HG02981 (cell line): ENCODE results near the gene SLC16A12.
"Not testable (repeated sequence)": the region's sequence is repeated elsewhere in the genome, so short reads cannot be mapped to it uniquely, and the experiment has no call there.

Source experiments
- ATAC-seq: cut with Tn5 transposase; IDR thresholded peaks from one replicate; pipeline ENCODE4 v1.9.1; 2021; ENCODE audit warnings: mild to moderate bottlenecking, moderate library complexity; ENCODE audit not compliant: unreplicated experiment

The SLC16A12 gene

DNA sequence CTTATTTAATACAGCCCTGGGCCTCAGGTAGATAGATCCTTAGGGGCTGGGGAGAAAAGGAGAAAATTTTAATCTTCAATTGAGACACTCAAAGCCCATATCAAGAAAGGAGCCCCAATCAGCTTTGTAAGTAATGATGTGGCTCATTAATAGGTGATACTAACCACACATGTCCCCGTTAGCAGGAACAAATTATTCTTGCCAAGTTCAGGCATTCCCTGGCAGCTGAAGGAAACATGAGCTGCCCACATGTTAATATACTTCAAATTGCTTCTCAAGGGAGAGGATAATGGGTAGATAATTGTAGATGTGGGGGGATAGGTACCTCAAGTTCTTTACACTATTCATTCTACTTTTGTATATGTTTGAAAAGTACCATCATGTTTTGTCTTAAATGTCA lies 106.5 kb downstream of the SLC16A12 start:
- no peak for ATAC-seq

DNA sequence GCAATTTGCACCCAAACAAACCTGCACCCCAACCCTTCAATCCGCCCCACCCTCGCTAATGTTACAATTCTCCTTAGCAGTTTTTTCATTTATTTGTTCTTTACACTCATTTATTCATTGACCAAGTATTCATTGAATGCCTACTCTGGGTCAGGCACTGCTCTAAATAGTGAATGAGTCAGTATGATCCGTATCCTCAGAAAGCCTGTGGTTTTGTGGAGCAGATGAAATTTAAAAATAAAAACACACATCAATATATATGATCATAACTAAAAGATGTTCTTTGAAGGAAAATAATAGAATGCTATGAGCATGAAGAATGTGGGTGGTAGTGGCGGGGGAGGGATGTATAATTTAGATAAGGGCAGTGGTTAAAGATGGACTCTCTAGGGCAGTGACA lies 107.8 kb downstream of the SLC16A12 start:
- no peak for ATAC-seq

DNA sequence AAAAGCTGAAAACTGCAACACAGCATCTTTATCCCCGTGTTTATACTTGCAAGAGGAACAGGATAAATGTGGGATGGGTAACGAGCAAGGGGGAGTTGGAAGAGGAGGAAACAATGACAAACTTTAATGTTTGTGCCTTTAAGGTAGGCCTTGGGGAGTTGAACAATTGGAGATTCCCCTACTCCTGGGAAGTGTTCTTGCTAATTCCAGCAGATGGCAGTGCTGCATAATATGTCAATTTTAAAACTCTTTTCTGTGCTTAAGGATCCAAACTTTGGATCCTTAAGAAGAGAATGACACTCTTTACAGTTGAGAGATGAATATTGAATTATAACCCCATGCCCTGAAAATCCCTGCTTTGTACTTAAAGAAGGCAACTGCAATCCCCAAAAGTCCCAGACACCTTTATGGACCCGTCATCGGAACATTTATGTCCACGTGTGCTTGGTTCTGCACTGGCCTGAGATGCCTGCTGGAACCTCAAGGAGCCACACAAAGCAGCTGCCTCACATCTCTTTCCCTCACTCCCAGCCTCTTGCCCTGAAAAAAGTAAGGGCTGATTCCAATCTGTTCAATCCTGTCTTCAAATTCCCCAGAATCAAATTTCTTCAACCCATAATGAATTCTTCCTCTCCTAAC lies 109.0 kb downstream of the SLC16A12 start:
- ATAC-seq: peak; percentile 55

DNA sequence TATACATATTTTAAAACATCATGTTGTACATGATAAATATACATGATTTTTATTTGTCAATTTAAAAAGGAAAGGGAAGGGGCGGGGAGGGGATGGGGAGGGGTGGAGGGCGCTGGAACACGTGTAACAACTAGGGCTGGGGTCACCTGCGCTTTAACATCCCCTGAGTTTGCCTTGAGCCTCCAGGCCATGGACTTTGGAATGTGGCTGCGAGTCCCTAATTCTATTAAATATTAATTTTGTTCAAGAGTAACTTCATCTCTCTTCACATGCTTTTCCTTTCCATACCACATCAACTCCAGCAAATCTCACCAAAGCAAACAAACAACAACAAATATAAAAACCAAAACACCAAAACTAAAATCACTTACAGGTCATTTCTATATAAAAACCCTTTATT lies 110.4 kb downstream of the SLC16A12 start:
- ATAC-seq: no peak

DNA sequence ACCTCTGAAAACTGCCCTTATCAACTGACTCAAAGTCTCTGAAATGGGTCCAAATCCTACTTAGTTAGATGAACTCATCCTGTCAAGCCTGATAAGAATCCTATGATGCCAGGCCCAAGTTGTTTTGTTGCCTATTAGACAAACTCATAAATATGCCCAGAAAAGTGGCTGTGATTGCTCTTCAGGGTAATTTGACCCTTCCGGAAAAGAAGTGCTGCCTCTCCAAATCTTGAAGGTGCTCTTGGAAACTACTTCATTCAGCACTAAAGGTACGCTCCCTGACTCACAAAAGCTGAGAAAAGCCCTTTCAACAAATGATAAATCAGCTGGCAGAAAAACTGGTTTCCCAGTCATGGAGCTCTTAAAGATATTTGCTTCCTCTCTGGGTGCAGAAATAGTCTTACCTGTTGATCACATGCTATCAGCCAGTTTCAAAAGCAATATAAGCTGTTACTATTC lies 114.3 kb downstream of the SLC16A12 start:
- no peak for ATAC-seq

DNA sequence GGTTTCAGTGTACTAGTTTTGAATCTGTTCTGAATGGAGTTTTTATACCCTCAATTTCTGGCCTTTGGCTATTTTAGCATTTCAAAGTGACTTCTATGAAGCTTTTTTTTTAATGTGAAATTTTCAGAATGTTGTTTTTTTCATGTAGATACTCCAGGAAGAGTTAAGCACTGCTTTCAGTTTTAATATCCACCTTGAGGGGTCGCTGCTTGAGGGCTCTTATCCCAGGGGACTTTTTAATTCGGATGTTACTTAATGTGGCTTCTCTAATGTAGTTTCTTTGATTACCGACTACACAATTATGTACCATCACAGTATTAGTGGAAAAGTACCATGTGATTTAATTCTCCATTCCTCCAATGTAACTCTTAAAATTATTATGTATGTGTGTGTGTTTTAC lies 115.8 kb downstream of the SLC16A12 start:
- ATAC-seq: no peak

DNA sequence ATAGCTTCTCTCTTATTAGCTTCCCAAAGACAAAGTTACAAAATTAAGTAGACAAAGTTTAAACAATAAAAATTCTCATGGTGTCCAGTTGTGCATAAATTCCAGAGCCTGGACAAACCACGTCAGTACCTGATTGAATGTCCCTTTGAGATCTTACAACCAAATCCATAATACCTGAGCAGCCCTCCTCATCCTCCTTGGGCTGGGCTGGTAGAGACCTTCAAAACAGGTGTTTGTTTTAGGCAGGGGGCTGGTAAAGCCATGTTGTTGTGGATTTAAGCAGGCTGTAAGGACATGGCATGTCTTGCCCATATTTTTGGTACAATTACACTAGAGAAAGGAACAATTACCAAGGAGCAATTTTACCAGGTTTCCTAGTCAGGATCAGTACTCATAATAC lies 118.9 kb downstream of the SLC16A12 start:
- no peak for ATAC-seq

DNA sequence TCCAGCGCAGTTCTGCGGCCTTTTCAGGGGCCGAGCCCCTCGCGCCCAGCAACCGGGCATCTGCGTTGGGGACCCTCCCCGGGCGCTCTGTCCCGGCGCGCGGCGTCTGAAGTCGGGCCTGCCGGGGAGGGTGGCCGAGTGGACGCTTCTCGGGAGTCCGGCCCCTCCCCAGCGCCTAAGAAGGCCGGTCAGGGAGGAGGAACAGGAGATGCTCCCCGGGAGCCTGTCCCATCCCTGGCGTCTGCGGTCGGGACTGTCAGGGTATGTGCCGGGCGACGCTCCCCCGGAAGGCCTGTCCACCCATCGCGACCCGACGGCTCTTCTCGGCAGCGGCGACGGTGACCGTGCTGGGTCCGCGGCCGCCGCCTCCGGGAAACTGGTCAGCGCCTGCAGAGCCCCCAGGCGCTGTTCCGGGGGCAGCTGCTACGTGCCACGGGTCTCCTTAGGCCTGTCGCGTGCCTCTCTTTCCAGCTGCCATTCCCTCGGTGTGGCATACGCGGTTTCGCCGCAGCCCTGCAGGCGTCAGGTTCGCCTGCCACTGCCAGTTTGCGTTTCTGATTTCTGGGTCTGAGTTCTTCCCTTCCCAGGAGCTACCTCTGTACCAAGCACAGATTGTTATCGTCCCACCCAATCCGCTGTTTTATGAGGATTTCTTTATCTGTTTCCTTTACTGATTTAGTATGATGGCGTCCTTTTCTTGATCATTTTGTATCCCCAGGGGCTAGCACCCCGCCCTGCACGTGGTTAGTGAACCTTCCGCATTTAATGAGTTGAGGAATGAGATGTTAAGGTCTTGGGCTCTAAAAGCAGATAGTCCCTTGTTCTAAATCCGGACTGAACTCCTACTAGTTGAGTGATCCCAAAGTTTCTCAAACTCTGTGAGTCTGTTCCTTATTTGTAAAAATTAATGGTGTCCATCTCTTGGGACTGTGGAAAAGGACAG lies 120.2 kb downstream of the SLC16A12 start:
- peak; percentile 33 for ATAC-seq

DNA sequence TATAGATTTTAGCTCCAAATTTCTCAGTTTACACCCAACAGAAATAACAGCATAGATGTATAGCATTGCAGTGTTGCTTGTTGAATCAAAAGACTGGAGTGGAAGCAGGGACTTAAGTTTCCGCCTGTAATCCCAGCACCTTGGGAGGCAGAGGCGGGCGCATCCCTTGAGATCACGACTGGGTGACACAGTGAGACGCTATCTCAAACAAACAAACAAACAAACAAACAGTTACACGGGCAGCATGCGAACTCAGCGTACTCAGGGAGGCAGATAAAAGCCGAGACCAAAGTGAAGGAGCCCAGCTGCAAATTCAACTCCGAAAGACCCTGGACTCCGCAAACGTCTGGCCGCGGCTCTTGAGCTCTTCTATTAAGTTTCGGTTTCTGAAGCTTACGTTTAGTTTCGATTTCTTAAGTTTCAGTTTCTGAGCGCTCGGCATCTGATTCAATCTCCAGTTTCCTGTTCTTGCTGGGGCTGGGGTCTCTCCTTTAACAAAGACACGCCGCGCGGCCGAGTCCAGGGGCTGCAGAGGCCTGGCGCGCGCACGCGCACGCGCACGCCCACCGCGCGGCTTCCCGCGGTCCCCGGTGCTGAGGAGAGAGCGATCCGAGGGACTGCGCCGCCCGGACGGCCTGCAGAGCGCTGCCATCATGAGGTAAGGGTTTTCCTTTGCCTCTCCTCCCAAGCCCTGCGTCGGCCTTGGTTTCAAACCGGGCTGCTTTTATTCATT lies 121.1 kb downstream of the SLC16A12 start, which contains the start of gene IFIT5:
IFIT5 (plus strand) TSS at position 423 of the 733 bp plus-strand sequence; CDS start at position 654, 231 bp downstream.
- peak; percentile 75 for ATAC-seq

DNA sequence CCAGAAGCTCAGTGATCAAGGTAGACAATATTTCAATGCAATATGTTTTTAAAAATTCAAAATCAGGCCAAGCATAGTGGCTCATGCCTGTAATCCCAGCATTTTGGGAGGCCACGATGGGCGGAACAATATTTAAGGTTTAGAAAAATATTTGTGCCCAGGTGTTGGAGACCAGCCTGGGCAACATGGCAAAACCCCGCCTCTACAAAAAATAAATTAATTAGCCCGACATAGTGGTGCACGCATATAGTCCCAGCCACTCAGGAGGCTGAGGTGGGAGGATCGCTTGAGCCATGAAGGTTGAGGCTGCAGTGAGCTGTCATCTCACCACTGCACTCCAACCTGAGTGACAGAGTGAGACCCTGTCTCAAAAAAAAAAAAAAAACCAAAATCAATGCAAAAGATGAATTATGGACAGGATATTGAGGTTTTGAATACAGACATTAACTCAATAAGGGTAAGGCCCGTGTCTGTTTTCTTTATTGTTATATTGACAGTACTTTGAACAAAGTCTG lies 121.9 kb downstream of the SLC16A12 start:
- no peak for ATAC-seq

DNA sequence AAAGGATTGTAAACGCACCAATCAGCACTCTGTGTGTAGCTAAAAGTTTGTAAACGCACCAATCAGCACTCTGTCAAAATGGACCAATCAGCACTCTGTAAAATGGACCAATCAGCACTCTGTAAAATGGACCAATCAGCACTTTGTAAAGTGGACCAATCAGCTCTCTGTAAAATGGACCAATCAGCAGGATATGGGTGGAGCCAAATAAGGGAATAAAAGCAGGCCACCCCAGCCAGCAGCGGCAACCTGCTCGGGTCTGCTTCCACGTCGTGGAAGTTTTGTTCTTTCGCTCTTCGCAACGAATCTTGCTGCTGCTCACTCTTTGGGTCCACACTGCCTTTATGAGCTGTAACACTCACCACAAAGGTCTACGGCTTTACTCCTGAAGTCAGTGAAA lies 123.1 kb downstream of the SLC16A12 start:
- ATAC-seq: not testable (repeated sequence)

DNA sequence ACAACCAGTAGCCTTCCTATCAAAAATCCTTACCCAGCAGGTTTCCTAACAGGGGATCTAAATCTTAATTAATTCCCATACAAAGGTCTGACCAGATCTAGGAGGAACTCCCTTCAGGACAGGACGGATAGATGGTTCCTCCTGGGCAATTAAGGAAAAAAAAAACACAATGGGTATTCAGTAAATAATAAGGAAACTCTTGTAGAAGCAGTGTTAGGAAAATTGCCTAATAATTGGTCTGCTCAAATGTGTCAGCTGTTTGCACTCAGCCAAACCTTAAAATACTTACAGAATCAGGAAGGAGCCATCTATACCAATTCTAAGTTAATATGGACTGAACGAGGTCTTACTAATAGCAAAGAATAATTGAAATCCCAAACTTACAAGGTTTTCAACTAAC lies 124.3 kb downstream of the SLC16A12 start:
- not testable (repeated sequence) for ATAC-seq

DNA sequence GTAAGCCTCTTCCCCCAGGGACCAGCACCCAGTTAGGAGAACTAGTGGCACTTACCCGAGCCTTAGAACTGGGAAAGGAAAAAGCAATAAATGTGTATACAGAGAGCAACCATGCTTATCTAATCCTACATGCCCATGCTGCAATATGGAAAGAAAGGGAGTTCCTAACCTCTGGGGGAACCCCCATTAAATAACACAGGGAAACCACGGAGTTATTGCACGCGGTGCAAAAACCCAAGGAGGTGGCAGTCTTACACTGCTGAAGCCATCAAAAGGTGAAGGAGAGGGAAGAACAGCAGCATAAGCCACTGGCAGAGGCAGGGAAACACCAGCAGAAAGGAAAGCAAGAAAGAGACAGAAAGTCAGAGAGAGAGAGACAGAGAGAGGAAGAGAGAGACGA lies 124.8 kb downstream of the SLC16A12 start:
- ATAC-seq: not testable (repeated sequence)

DNA sequence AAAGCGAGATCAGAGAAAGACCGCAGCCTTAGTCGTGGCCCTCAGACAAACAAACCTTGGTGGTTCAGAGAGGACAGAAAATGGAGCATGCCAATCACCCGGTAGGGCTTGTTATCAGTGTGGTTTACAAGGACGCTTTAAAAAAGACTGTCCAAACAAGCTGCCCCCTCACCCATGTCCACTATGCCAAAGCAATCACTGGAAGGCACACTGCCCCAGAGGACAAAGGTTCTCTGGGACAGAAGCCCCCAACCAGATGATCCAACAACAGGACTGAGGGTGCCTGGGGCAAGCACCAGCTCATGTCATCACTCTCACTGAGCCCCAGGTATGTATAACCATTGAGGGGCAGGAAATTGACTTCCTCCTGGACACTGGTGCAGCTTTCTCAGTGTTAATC lies 126.1 kb downstream of the SLC16A12 start:
- ATAC-seq: not testable (repeated sequence)

DNA sequence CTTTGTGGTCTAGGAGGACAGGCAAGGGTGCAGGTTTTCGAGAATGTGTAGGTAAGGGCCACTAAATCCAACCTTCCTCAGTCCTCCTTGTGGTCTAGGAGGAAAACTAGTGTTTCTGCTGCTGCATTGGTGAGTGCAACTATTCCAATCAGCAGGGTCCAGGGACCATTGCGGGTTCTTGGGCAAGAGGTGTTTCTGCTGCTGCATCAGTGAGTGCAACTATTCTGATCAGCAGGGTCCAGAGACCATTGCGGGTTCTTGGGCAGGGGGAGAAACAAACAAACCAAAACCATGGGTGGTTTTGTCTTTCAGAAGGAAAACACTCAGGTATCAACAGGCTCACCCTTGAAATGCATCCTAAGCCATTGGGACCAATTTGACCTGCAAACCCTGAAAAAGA lies 127.6 kb downstream of the SLC16A12 start:
- ATAC-seq: not testable (repeated sequence)

DNA sequence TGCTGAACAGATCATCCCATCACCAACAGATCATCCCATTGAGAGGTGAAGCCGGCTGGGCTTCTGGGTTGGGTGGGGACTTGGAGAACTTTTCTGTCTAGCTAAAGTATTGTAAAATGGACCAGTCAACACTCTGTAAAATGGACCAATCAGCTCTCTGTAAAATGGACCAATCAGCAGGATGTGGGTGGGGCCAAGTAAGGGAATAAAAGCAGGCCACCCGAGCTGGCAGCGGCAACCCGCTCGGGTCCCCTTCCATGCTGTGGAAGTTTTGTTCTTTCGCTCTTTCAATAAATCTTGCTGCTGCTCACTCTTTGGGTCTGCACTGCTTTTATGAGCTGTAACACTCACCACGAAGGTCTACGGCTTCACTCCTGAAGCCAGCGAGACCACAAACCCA lies 129.2 kb downstream of the SLC16A12 start:
- ATAC-seq: not testable (repeated sequence)

DNA sequence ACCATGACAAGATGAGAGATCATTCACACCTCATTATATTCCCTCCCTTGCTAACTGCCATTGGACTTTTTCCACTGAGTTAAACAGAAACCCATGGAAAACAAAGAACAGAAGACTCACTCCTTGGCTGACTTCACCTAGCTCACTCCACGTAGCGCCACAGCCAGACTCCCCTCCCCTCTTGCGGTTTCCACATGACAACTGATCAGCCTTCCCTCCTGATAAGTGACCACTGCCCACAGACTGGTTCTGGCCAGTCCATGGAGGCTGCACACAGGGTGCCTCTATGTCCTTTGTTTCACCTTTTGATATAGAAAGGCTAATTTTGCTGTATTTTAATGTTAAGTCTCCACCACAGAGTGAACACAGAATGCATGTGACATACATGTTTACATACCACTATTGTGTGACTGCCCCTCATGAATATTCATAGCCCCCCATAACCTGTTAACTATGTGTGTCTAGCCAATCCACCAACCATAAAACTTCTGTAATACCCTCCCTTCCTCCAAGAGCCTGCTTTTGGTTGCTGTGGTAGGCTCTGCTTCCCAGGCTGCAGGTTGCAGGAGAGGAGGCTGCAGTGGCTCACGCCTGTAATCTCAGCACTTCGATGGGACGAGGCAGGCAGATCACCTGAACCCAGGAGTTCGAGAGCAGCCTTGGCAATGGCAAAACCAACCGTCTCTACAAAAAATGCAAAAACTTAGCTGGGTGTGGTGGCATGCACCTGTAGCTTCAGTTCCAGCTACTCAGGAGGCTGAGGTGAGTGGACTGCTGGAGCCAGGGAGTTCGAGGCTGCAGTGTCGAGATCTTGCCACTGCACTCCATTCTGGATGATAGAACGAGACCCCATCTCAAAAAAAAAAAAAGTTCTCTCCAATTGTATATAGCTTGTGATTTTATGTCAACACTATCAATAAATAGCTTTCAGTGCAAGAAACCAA lies 131.0 kb downstream of the SLC16A12 start:
- ATAC-seq: no peak

DNA sequence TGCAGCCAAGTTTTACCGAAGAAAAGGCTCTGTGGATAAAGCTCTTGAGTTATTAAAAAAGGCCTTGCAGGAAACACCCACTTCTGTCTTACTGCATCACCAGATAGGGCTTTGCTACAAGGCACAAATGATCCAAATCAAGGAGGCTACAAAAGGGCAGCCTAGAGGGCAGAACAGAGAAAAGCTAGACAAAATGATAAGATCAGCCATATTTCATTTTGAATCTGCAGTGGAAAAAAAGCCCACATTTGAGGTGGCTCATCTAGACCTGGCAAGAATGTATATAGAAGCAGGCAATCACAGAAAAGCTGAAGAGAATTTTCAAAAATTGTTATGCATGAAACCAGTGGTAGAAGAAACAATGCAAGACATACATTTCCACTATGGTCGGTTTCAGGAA lies 132.4 kb downstream of the SLC16A12 start:
- no peak for ATAC-seq

DNA sequence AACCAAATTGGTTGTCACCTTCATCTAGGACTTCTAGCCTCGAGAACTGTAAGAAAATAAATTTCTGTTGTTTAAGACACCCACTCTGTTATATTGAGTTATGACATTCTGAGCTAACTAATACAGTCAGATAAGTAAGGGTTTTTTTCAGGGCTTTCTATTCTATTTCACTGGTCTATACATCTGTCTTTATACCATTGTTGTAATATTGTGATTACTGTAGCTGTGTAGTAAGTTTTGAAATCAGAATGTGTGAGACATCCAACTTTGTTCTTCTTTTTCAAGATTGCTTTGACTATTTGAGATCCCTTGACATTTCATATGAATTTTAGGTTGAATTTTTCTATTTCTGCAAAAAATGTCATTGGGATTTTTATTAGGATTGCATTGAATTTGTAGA lies 135.4 kb downstream of the SLC16A12 start:
- no peak for ATAC-seq
